Measurements from ENCODE around the gene OGDH.
A peak's percentile ranks its signal among the peaks of the same experiment; 100 is the strongest.

OGDH gene

DNA sequence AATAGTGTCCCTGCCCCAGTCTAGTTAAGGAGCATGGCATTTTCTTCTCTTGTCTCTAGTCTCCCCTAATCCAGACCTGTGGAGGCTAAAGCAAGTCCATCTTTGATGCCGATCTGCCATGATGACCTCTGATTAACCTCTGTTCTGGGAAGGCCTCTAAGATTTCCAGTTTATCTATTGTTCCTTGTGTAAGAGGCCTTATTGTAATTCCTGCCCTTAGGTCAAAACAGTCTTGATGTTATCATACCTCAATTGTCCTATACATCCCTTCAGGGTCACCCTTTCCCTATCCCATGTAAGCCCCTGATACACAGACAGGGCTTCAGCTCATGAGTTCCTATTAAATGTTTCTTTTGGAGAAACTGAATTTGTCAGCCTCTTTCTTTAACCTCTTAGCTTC lies 137.3 kb downstream of the OGDH start:
- no peak for ATAC-seq

DNA sequence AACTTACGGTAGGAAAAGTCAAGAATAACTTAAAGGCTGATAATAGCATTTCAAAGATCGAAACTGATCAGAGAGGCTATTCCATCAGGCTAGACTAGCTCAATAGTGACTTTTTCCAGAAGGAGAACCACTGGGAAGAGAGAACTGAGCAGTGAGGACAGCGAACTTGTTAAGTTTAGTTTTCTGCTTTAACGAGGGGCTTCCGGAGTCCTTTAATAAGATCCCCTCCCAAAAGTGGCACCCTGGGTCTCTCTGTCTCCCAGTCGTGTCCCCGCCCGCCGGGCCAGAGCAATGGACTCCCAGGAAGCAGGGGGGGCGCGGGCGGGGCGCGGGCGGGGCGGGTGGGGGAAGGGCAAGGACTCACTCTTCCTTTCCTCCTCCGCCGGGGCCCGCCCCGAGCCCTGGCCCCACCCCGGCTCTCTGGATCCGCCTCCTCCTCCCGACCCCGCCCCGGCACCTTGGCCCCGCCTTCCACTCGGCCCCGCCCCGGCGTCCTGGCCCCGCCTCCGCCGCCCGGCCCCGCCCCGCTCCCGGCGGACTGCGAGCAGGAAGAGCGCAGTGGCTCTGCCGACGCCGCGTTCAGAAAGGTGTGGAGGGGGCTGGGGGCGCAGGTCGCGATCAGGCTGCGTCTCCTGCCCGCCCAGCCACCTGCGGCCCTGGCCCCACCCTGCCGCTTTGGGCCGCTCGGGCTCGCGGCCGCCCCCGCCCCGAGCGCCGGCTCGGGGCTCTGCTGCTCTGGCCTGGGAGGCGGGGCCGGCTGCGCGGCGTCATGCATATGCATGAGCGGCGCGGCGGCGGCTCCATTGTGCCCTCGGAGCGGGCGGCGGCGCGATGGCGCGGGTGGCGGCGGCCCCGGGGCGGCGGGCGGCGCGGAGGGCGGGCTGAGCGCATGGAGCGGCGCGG lies 141.9 kb downstream of the OGDH start, which contains the start of gene ZMIZ2:
Gene ZMIZ2, plus strand, starts transcription at position 803 of the 903 bp plus-strand sequence. CDS start 7,403 bp downstream, outside the sequence.
- peak; percentile 79 to 83 for ATAC-seq

DNA sequence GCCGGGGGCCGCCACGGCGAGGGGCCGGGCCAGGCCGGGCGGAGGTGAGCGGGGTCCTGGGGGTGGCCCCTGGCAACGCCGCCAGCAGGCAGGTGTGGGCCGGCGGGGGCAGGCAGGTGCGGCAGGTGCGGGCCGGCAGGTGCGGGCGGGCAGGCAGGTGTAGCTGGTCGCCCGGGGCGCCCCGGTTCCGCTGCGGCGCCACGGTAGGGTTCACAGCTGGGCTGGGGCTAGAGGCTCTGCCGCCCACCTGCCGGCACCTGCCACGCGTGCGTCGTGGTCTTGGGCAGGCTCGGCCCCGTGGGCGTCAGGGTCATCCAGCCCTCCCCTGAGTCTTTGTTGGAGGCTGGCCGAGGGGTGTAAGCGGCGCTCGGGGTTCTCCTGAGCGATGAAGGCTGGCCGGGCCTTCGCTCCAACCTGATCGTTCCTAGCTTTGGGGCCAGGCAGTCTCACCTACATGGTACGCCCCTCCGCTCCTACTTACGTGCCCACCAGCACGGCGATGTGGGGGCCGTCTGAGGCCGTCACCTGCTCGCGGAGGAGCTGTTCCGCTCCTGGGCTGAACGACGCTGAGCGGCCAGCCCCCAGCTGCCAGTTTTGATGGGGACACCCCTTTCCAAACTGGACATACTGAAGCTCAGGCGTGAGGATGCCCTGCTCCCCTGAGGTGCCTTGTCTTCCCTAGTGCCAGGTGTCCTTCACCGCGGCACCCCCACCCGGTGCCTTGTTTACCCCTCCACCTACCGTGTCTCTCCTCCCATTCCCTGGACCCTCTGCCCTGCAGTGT lies 142.7 kb downstream of the OGDH start:
- ATAC-seq = peak in 1 of 2 donors; percentile 2

- no peak for ATAC-seq
These were observed 143.6 kb downstream of the OGDH start for GRCh38 chr7:44749992-44750391.

DNA sequence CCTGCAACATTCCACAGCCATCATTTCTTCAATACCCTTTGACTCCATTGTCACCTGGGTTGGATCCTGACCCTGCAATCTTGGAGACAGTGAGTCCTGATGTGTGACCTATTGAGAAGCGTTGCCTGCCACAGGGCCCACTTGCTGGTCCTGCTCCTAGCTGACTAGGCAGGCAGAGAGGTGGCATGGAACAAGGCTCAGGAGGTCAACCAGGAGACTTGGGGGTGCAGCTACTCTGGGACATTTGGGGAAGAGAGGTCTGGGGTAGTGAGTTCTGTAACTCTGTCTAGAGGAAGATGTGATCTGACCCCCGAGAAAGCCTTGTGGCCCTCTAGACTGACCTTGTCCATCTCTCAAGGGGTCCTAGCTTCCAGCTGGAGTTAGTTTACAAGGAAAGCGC lies 144.0 kb downstream of the OGDH start:
- no peak for ATAC-seq

DNA sequence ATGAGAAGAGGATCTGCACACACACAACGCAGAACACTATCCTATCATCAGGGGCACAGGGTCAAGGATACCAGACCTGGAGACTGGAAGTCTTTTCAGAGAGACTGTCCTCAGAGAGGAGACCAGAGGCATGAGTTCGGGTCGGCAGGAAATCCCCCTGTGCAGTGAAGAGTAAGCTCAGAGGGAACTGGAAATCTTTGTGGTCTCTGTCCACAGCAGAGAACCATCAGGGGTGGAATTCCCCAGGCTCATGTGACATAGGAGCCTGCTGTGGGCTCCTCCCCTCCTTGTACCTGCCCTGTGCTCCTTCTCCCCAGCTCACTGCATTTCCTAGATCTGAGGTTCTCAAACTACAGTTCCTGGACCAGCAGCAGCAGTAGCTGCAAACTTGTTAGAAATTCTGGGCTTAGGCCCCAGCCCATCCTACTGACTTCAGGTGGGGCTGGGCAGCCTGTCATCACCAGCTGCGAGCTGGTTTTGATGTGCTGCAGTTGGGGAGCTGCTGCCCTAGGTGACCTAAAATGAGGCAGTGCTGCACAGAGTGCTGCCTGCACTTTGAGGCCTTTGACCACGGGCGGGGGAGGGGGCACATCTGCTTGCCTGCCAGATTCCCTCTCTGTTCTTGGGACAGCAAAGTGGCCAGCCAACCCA lies 144.6 kb downstream of the OGDH start:
- peak; percentile 57 to 62 for ATAC-seq

GRCh38 chr7:44752822-44753221 lies 146.4 kb downstream of the OGDH start:
- no peak for ATAC-seq

DNA sequence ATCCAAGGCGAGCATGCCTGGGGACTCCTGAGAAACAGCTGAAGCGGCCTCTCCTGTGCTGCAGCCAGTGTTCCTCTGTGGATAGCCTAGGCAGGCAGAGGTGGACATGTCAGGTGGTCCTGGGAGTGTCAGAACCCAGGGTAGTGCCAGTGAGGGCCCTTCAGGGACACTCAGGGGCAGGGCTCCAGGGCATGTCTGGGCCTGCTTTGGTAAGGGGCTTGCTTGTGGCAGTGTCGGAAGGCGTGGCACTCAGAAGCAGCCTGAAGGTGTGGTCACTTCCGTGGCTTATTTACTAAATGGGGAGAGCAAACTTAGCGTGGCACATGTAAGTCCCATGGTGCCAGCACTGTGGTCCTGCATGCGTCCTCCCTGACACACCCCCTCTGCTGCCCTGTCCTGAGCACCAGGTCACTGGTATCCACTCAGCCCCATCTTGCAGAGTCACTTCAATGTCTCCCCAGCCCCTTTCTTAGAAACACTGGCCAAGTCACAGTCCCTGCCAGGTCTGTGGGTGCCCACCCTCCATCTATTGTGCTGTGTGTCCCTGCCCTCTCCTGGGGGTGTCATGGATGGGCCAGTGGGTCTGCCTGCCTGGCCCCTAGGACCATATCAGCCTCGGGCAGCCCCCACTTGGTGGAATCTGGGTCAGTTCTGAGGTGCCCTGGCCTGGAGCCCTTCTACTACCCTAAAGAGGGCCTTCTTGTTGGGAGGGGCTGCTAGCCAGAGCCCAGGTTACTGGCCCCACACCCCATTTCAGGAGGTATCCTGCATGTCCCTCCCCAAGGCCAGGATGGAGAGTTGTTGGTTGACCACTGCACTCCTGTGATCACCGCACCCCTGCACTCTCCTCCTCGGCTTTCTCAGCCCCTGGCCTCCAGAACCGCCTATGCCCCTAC lies 148.6 kb downstream of the OGDH start:
- ATAC-seq = no peak

- no peak for ATAC-seq
These were observed 149.5 kb downstream of the OGDH start for GRCh38 chr7:44755698-44756627.

DNA sequence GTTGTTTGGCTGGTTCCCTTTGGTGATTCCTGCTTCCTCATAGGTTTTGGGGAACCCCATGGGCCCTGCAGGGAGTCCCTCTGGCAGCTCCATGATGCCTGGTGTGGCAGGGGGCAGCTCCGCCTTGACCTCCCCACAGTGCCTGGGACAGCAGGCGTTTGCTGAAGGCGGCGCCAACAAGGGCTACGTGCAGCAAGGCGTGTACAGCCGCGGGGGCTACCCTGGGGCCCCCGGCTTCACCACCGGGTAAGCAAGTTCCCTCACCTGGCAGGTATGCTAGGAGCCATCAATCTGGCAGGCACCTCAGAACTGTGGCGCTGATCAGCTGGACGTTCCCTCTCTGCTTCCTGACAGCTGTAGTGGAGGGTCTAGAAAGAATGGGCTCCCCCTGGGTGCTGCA lies 150.5 kb downstream of the OGDH start:
- ATAC-seq = no peak

DNA sequence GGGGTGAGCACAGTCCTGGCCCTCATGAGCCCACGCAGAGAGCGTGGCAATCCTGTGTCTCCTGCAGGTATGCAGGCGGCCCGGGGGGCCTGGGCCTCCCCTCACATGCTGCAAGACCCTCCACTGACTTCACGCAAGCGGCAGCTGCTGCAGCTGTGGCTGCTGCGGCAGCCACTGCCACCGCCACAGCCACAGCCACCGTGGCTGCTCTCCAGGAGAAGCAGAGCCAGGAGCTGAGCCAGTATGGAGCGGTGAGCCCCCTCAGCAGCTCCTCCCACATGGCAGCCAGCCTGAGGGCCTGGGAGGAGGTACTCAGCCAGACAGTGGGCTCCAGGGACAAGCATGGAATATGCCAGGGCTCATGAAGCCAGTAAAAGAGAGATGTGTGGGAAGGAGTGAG lies 150.9 kb downstream of the OGDH start:
- ATAC-seq = no peak

- no peak for ATAC-seq
These were observed 151.3 kb downstream of the OGDH start for GRCh38 chr7:44757739-44758138.

Measured in activated CD4-positive, CD25-positive, alpha-beta regulatory T cell treated with anti-CD3 and anti-CD28 coated beads, Interleukin-2, amount 50 U/mL, for 24 hours (primary cell).